GM12878 (cell line): ENCODE measurements around the gene HCN1. TPM values are rescaled to one million over a fixed set of nuclear protein-coding genes. Genes with fewer than 3 reads are reported as not detected.

Experiments
- ATAC-seq: fragments of 200-7000 bp; cut with Tn5 transposase; 3 replicates; pipeline ENCODE4 v1.9.1; 2020; ENCODE audit warnings: mild to moderate bottlenecking, moderate library complexity
- BruUV-seq: library from RNA; stranded (reverse); fragments of 400-500 nt; replicated peaks from 2 replicates; lab custom pipeline; 2021; lab: Mats Ljungman, UMichigan
- CTCF ChIA-PET: fragments of 300-600 bp; sonication (Branson Sonifier 250); formaldehyde crosslinking; extraction: SDS; loops from one replicate; lab custom pipeline; 2021; ENCODE audit warnings: inconsistent platforms; lab: Yijun Ruan, JAX
- POLR2A ChIA-PET: fragments of 350-600 bp; formaldehyde crosslinking; extraction: SDS; loops from one replicate; lab custom pipeline; 2021; ENCODE audit warnings: inconsistent platforms; lab: Charles Lee
- RAD21 ChIA-PET: fragments of 300-600 bp; sonication (Branson Sonifier 250); formaldehyde crosslinking; loops from one replicate; lab custom pipeline; 2023; ENCODE audit warnings: antibody characterized with exemption; ENCODE audit not compliant: unreplicated experiment; lab: Charles Lee
- SMC1A ChIA-PET: fragments of 300-600 bp; sonication (Branson Sonifier 250); formaldehyde crosslinking; loops from one replicate; lab custom pipeline; 2023; ENCODE audit not compliant: unreplicated experiment, uncharacterized antibody; lab: Charles Lee
- DNase-seq: peaks from one replicate; pipeline ENCODE4 v3.0.0-alpha.2; 2011; ENCODE audit warnings: low read depth, low spot score
- FAIRE-seq: peaks from 3 replicates; lab custom pipeline; 2011; peaks lifted over from hg19 to GRCh38; lab: Jason Lieb, UNC
- H2AFZ ChIP-seq: 2 replicates; pipeline ENCODE4 v1.6.0; 2011; ENCODE audit warnings: low read depth, low read length, control low read depth; ENCODE audit not compliant: control insufficient read depth
- H3K27ac ChIP-seq: 2 replicates; pipeline ENCODE4 v1.5.1; 2011; ENCODE audit warnings: control low read depth; ENCODE audit not compliant: control insufficient read depth, insufficient read depth
- H3K27me3 ChIP-seq, 2 experiments: replicated peaks in 1 of 2; 2 replicates each; pipeline versions ENCODE4 v1.6.0 to v1.6.1; 2011; ENCODE audit warnings: low read length in 1 of 2; ENCODE audit not compliant: control insufficient read depth in 2 of 2, insufficient read depth in 2 of 2
- H3K36me3 ChIP-seq, 2 experiments: 2 replicates each; pipeline ENCODE4 v1.5.1; 2011; ENCODE audit warnings: low read length in 1 of 2; ENCODE audit not compliant: control insufficient read depth in 2 of 2, insufficient read depth in 2 of 2
- H3K4me1 ChIP-seq: 2 replicates; pipeline ENCODE4 v1.6.1; 2011; ENCODE audit warnings: mild to moderate bottlenecking, low read length, moderate library complexity, mixed read lengths; ENCODE audit not compliant: control insufficient read depth, insufficient read depth
- H3K4me2 ChIP-seq: 2 replicates; pipeline ENCODE4 v1.6.0; 2011; ENCODE audit warnings: control low read depth; ENCODE audit not compliant: control insufficient read depth, insufficient read depth
- H3K4me3 ChIP-seq: fragments of 200-600 bp; sonication (generic); 2 replicates; pipeline ENCODE4 v1.5.1; 2016
- H3K79me2 ChIP-seq: 2 replicates; pipeline ENCODE4 v1.6.0; 2011; ENCODE audit warnings: low read length; ENCODE audit not compliant: control insufficient read depth, insufficient read depth
- H3K9ac ChIP-seq: 2 replicates; pipeline ENCODE4 v1.8.0; 2011; ENCODE audit warnings: low read length, control low read depth, mixed read lengths; ENCODE audit not compliant: control insufficient read depth, insufficient read depth
- H3K9me3 ChIP-seq: replicated peaks from 3 replicates; pipeline ENCODE4 v1.5.1; 2011; ENCODE audit warnings: mild to moderate bottlenecking, low read length; ENCODE audit not compliant: control insufficient read depth, insufficient read depth
- H4K20me1 ChIP-seq: 2 replicates; pipeline ENCODE4 v1.6.0; 2011; ENCODE audit not compliant: control insufficient read depth, insufficient read depth
- ASH2L ChIP-seq: fragments of 300-600, 200-600 bp; sonication (generic); IDR thresholded peaks from 2 replicates; pipeline ENCODE4 v1.6.1; 2017; ENCODE audit warnings: low read depth, mild to moderate bottlenecking, borderline replicate concordance
- BCL11A ChIP-seq: IDR thresholded peaks from 2 replicates; pipeline ENCODE4 v1.6.1; 2011; ENCODE audit warnings: low read depth, low read length
- CREB1 ChIP-seq: IDR thresholded peaks from 2 replicates; pipeline ENCODE4 v1.6.1; 2012; ENCODE audit warnings: low read depth, mild to moderate bottlenecking, inconsistent platforms
- EED ChIP-seq: sonication (generic); IDR thresholded peaks from 2 replicates; pipeline ENCODE4 v1.6.1; 2016; ENCODE audit warnings: antibody characterized with exemption, low read depth
- ETV6 ChIP-seq, 2 experiments: fragments of 450-650 bp in 1 of 2; IDR thresholded peaks in 1 of 2; conservative IDR thresholded peaks in 1 of 2; 2 replicates each; pipeline ENCODE4 v1.6.1; 2014; ENCODE audit warnings: antibody characterized with exemption in 1 of 2, borderline replicate concordance in 1 of 2, low read depth in 1 of 2, mild to moderate bottlenecking in 1 of 2, moderate library complexity in 1 of 2
- FOXM1 ChIP-seq: IDR thresholded peaks from 2 replicates; pipeline ENCODE4 v1.6.1; 2012; ENCODE audit warnings: low read depth, mild to moderate bottlenecking, inconsistent platforms, low read length, moderate library complexity
- HDAC6 ChIP-seq: fragments of 200-600 bp; sonication (generic); IDR thresholded peaks from one replicate; pipeline ENCODE4 v1.8.0; 2017; ENCODE audit warnings: antibody characterized with exemption; ENCODE audit not compliant: unreplicated experiment
- IRF3 ChIP-seq: fragments of 450-650 bp; IDR thresholded peaks from 2 replicates; pipeline ENCODE4 v1.6.1; 2014; ENCODE audit warnings: mild to moderate bottlenecking
- JUNB ChIP-seq: IDR thresholded peaks from 2 replicates; pipeline ENCODE4 v1.6.1; 2016; ENCODE audit warnings: antibody characterized with exemption, mild to moderate bottlenecking
- MAX ChIP-seq: IDR thresholded peaks from 2 replicates; pipeline ENCODE4 v1.6.1; 2012; ENCODE audit warnings: low read depth, low read length, improper control_type of control experiment
- MTA2 ChIP-seq: fragments of 450-650 bp; IDR thresholded peaks from 2 replicates; pipeline ENCODE4 v1.6.1; 2016; ENCODE audit warnings: low read depth, mild to moderate bottlenecking, moderate library complexity
- NFYB ChIP-seq: IDR thresholded peaks from 2 replicates; pipeline ENCODE4 v1.6.1; 2011; ENCODE audit warnings: low read depth, mild to moderate bottlenecking, low read length, improper control_type of control experiment, moderate library complexity; ENCODE audit not compliant: insufficient read depth
- PAX8 ChIP-seq: fragments of 450-650 bp; IDR thresholded peaks from 2 replicates; pipeline ENCODE4 v1.6.1; 2017; ENCODE audit warnings: mild to moderate bottlenecking, moderate library complexity
- POU2F2 ChIP-seq: IDR thresholded peaks from 3 replicates; pipeline ENCODE4 v1.6.1; 2011; ENCODE audit warnings: low read depth, mild to moderate bottlenecking, low read length, borderline replicate concordance
- SIN3A ChIP-seq: IDR thresholded peaks from 2 replicates; pipeline ENCODE4 v1.6.1; 2012; ENCODE audit warnings: low read depth, low read length, improper control_type of control experiment
- SIX5 ChIP-seq: IDR thresholded peaks from 2 replicates; pipeline ENCODE4 v1.6.1; 2011; ENCODE audit warnings: mild to moderate bottlenecking, low read depth, low read length, moderate library complexity; ENCODE audit not compliant: severe bottlenecking
- SPI1 ChIP-seq: IDR thresholded peaks from 2 replicates; pipeline ENCODE4 v1.6.1; 2011; ENCODE audit warnings: low read depth, mild to moderate bottlenecking, low read length, moderate library complexity, borderline replicate concordance; ENCODE audit not compliant: insufficient read depth
- TCF12 ChIP-seq: IDR thresholded peaks from 2 replicates; pipeline ENCODE4 v1.6.1; 2011; ENCODE audit warnings: low read depth, mild to moderate bottlenecking, low read length
- WGBS: methylation state at CpG from one replicate; pipeline ENCODE4 v1.1.6; 2016; ENCODE audit warnings: low lambda C conversion rate; ENCODE audit not compliant: insufficient replicate concordance, insufficient coverage; ENCODE audit errors: missing lambda C conversion rate; 5-methylcytosine and 5-hydroxymethylcytosine counted together
- in situ Hi-C: fragments of 300-500 bp; cut with MboI; formaldehyde crosslinking; loops from 9 replicates; pipeline ENCODE4 v1.14.3; 2018; ENCODE audit warnings: mixed read lengths
- intact Hi-C: fragments of 100-400 bp; cut with micrococcal nuclease; formaldehyde crosslinking; loops from one replicate; pipeline ENCODE4 v1.14.2; 2022; ENCODE audit not compliant: unreplicated experiment
- polyA plus RNA-seq, 11 experiments: library from polyadenylated mRNA; depleted of rRNA in 4 of 11; unstranded in 6 of 11; stranded (reverse) in 5 of 11; fragments of >200 nt; fragmentation: Nextera tagmentation in 4 of 11; fragmentation: Illumina TruSeq in 1 of 11; extraction: Ambion mirVana in 4 of 11; extraction: Trizol in 1 of 11; gene quantifications; 1 replicate in 1 of 11; 2 replicates in 10 of 11; pipeline versions ENCODE4 v1.2.1 to v1.2.3, GENCODE V29; 2011 to 2016; ENCODE audit warnings: inconsistent platforms in 2 of 11, missing spikeins in 2 of 11, low read depth in 1 of 11
- total RNA-seq, 4 experiments: library from RNA; depleted of rRNA in 3 of 4; stranded (reverse); fragments of >200 nt in 3 of 4; fragmentation: Illumina TruSeq in 1 of 4; extraction: Trizol in 1 of 4; gene quantifications; 2 replicates each; pipeline versions ENCODE4 v1.2.1 to v1.2.3, GENCODE V29; 2013 to 2021

HCN1 gene
- total and polyA plus RNA-seq, 10 of the 15 experiments (the other 5 are each of a cell fraction or from before 2014, with no cell fraction given), result not detected

GRCh38 chr5:45691656-45692055, 4.5 kb downstream of the HCN1 start:
- Histone ChIP-seq H3K9me3 (no peaks in the 10 kb centered on the region; the same call in 2 of the 3 replicates), H3K4me3 (no peak overlapping the region), H3K36me3 (no peaks in the 10 kb centered on the region), H3K4me1 (no peaks in the 10 kb centered on the region), H3K27ac (no peak overlapping the region), H3K9ac (no peak overlapping the region), H3K79me2 (no peaks in the 10 kb centered on the region), H4K20me1 (no peaks in the 10 kb centered on the region), H3K27me3 (no peaks in the 10 kb centered on the region), H2AFZ (no peak overlapping the region), H3K4me2 (no peak overlapping the region)
- intact Hi-C loops, result no loop called here
- DNase-seq (no peak), ATAC-seq (no peak), FAIRE-seq (no peak)
- 46% methylated on average over 4 of the region's 4 CpGs for WGBS
- RAD21 ChIA-PET, result no interaction called here
- in situ Hi-C loops, result no loop called here
- POLR2A ChIA-PET, result no interaction called here
- no peak for TF ChIP-seq HDAC6
- no peak for TF ChIP-seq EED
- TF ChIP-seq SIX5, result no peak
- TF ChIP-seq NFYB, result no peak
- no peak for TF ChIP-seq JUNB
- TF ChIP-seq TCF12, result no peak
- TF ChIP-seq SPI1, result no peak
- TF ChIP-seq IRF3, result no peak
- no peak for TF ChIP-seq POU2F2
- TF ChIP-seq CREB1, result no peak
- TF ChIP-seq MAX, result no peak
- TF ChIP-seq BCL11A, result no peak
- no peak for TF ChIP-seq ASH2L
- no peak for TF ChIP-seq SIN3A
- no peak for TF ChIP-seq ETV6 (conservative IDR thresholded peaks at IDR 0.05 in 1 of 2, IDR thresholded peaks at IDR 0.05 in 1 of 2; ENCODE audit: borderline replicate concordance in 1 of 2, low read depth in 1 of 2)
- no peak for TF ChIP-seq FOXM1
- no peak for TF ChIP-seq PAX8
- no peak for TF ChIP-seq MTA2
- SMC1A ChIA-PET, result no interaction called here
- no TSS peak for BruUV-seq
- CTCF ChIA-PET, result no interaction called here
